Spleen (tissue), 7 donors: ENCODE data around the gene DIP2C.

ENCODE experiments used
- CTCF ChIP-seq, 11 experiments: fragments of 200-600 bp in 7 of 11; fragments of 450-650 bp in 4 of 11; sonication (generic) in 4 of 11; IDR thresholded peaks in 8 of 11; conservative IDR thresholded peaks in 3 of 11; 1 replicate in 7 of 11; 2 replicates in 4 of 11; pipeline versions ENCODE4 v1.4.0 to v1.8.0; 2016 to 2021; ENCODE audit warnings: antibody characterized with exemption in 11 of 11, inconsistent platforms in 4 of 11, mild to moderate bottlenecking in 1 of 11
- POLR2A ChIP-seq, 3 donors: fragments of 450-650 bp; IDR thresholded peaks; one replicate each; pipeline ENCODE4 v1.5.1; 2017; ENCODE audit warnings: antibody characterized with exemption in 3 of 3, mild to moderate bottlenecking in 1 of 3
- POLR2AphosphoS5 ChIP-seq, 3 donors: sonication (generic); formaldehyde crosslinking; IDR thresholded peaks; one replicate each; pipeline ENCODE4 v1.5.1; 2017; ENCODE audit warnings: antibody characterized with exemption in 3 of 3
- donor health status: DM: no; HTN: no; CAD: no; lungs with moderate emphysema.
- donor health status: DM: no; HTN: no; CAD: no.
- donor health status: DM: no; HTN: no; CAD: no.

- TF ChIP-seq CTCF (IDR thresholded peaks at IDR 0.05 in 8 of 11, conservative IDR thresholded peaks at IDR 0.05 in 3 of 11) (no peak), POLR2A (IDR thresholded peaks at IDR 0.05) (no peak), POLR2AphosphoS5 (IDR thresholded peaks at IDR 0.05) (no peak)
Measured at GRCh38 chr10:370449-370825, 319.0 kb downstream of the DIP2C start.
